B cell (primary cell): Measurements from ENCODE around the gene MRPL19.

Experiments
- EZH2 ChIP-seq: IDR thresholded peaks from 2 replicates; pipeline ENCODE4 v1.6.1; 2012; ENCODE audit warnings: borderline replicate concordance, low read depth, mild to moderate bottlenecking, moderate library complexity, low read length; ENCODE audit not compliant: insufficient read depth, poor library complexity, severe bottlenecking
- TF ChIP-seq, protein P1 (sequence below): fragments of 200-600 bp; IDR thresholded peaks from one replicate; pipeline ENCODE4 v1.8.0; 2022; ENCODE audit warnings: antibody characterized with exemption, mild to moderate bottlenecking

DNA sequence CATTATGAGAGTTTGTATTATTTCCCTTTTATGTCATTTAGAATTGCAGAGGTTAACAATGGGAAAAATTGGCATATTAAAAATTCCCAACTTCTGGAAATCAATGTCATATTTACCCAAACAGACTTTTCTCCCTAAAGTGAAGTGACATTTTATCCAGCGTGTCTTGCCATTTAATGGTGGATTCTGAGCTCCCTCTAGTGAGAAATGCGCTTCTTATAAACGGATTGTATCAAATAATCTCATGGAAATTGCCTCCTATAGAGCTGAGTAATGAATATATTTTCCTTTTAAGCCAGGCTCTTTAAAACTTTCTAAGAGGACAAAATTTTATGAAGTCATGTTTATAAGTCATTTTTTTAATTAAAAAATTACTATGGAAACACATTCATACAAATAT is 69.8 kb downstream of the MRPL19 start:
- TF ChIP-seq, protein P1, sequence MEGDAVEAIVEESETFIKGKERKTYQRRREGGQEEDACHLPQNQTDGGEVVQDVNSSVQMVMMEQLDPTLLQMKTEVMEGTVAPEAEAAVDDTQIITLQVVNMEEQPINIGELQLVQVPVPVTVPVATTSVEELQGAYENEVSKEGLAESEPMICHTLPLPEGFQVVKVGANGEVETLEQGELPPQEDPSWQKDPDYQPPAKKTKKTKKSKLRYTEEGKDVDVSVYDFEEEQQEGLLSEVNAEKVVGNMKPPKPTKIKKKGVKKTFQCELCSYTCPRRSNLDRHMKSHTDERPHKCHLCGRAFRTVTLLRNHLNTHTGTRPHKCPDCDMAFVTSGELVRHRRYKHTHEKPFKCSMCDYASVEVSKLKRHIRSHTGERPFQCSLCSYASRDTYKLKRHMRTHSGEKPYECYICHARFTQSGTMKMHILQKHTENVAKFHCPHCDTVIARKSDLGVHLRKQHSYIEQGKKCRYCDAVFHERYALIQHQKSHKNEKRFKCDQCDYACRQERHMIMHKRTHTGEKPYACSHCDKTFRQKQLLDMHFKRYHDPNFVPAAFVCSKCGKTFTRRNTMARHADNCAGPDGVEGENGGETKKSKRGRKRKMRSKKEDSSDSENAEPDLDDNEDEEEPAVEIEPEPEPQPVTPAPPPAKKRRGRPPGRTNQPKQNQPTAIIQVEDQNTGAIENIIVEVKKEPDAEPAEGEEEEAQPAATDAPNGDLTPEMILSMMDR, result no peak
- no peak for TF ChIP-seq EZH2
